Heart left ventricle (tissue), 13 donors: Measurements from ENCODE around the gene TRDMT1.

Source experiments
- POLR2A ChIP-seq, 2 donors: fragments of 450-650 bp; IDR thresholded peaks; one replicate each; pipeline ENCODE4 v1.6.1; 2017; ENCODE audit warnings: antibody characterized with exemption in 2 of 2, mild to moderate bottlenecking in 2 of 2, moderate library complexity in 2 of 2
- TF ChIP-seq, protein P1 (sequence below), 12 donors: fragments of 200-600 bp; sonication (generic) in 4 of 12; IDR thresholded peaks; one replicate each; pipeline versions ENCODE4 v1.5.0 to v1.8.0; 2018 to 2022; ENCODE audit warnings: antibody characterized with exemption in 12 of 12, mild to moderate bottlenecking in 5 of 12
- donor health status: ischemic (EF 13 %, LVEDD 7.1; RV severe dilation, severe dysfunction).
- donor health status: DM: no; HTN: yes; CAD: no.
- donor health status: DM: no; HTN: no; CAD: no.
- donor health status: ischemic (EF 25% LVEDD 6.9; RV normal size, moderate dysfunction).
- donor health status: ischemic (EF 25% LVEDD 5.7; RV mildly dilated, moderate dysfunction).
- donor health status: ischemic (EF 35%, LVEDD 5.7; RV mildly dilated, moderate dysfunction).
- donor health status: nonischemic (EF 11% LVEDD 7.7; RV severe dilation, severe dysfunction).
- donor health status: DM: yes; HTN: yes; CAD: no.
- donor health status: PGD.
- donor health status: ischemic (EF 29% LVEDD 5.4; RV normal size, mild dysfunction).
- donor health status: nonischemic (EF 23%, LVEDD 6.1; RV moderate dilation, normal function).

DNA sequence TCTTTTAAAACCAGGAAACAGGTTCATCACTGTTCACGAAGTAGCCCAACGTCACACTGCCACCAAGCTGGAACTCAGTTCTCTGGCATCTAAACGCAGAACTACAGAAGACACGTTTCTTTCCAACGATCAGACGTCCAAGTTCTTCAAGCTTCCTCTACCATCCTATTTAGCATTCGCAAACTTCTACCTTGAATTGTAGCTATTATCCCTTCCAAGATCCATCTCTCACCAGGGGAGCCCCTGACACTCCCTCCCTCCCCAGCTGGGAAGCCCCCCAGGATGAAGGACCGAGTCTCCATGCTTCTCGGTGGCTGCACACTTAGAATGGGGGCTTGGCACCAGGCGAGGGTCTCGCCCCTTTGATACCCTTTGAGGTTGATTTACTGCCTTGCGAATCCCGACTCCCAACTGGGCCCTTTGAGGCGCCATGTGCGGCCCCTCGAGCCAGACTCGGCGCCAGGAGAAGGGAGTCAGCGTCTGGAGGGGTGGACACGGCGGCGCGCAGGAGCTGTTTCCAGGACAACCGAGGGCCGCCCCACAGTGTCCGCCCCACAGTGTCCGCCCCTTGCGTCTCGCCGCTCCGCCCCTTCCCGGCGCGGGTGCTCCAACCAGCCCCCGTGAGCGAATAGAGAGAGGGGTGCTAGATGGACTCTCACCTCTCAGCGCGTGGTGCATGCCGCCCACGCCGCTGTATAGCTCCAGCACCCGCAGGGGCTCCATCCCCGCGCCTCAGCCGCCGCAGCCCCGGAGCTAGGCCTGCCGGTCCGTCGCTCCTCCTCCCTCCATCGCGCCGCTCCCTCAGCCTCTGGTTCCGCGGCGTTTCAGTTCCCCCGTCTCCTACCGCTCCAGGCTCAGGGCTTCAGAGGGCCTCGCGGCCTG is at the start of gene TRDMT1:
- TF ChIP-seq POLR2A (IDR thresholded peaks at IDR 0.05), result peak in 1 of 2 donors; percentile 70
- TF ChIP-seq, protein P1, sequence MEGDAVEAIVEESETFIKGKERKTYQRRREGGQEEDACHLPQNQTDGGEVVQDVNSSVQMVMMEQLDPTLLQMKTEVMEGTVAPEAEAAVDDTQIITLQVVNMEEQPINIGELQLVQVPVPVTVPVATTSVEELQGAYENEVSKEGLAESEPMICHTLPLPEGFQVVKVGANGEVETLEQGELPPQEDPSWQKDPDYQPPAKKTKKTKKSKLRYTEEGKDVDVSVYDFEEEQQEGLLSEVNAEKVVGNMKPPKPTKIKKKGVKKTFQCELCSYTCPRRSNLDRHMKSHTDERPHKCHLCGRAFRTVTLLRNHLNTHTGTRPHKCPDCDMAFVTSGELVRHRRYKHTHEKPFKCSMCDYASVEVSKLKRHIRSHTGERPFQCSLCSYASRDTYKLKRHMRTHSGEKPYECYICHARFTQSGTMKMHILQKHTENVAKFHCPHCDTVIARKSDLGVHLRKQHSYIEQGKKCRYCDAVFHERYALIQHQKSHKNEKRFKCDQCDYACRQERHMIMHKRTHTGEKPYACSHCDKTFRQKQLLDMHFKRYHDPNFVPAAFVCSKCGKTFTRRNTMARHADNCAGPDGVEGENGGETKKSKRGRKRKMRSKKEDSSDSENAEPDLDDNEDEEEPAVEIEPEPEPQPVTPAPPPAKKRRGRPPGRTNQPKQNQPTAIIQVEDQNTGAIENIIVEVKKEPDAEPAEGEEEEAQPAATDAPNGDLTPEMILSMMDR (IDR thresholded peaks at IDR 0.05), result peak in 5 of 12 donors; percentile 7 to 43 (median 35)
